Thyroid gland (tissue), 4 donors: ENCODE results near the gene DRP2.

Source experiments
- POLR2A ChIP-seq, 2 donors: fragments of 450-650 bp; IDR thresholded peaks; one replicate each; pipeline ENCODE4 v1.6.1; 2017; ENCODE audit warnings: antibody characterized with exemption in 2 of 2, mild to moderate bottlenecking in 2 of 2, moderate library complexity in 1 of 2
- TF ChIP-seq, protein P1 (sequence below), 6 experiments: fragments of 200-600 bp in 3 of 6; fragments of 450-650 bp in 3 of 6; sonication (generic) in 3 of 6; IDR thresholded peaks; one replicate each; pipeline ENCODE4 v1.5.1; 2016 to 2019; ENCODE audit warnings: antibody characterized with exemption in 6 of 6, mild to moderate bottlenecking in 2 of 6, inconsistent platforms in 1 of 6, moderate library complexity in 1 of 6

GRCh38 chrX:101190736-101191135 lies 28.9 kb upstream of the DRP2 start:
- TF ChIP-seq, protein P1, sequence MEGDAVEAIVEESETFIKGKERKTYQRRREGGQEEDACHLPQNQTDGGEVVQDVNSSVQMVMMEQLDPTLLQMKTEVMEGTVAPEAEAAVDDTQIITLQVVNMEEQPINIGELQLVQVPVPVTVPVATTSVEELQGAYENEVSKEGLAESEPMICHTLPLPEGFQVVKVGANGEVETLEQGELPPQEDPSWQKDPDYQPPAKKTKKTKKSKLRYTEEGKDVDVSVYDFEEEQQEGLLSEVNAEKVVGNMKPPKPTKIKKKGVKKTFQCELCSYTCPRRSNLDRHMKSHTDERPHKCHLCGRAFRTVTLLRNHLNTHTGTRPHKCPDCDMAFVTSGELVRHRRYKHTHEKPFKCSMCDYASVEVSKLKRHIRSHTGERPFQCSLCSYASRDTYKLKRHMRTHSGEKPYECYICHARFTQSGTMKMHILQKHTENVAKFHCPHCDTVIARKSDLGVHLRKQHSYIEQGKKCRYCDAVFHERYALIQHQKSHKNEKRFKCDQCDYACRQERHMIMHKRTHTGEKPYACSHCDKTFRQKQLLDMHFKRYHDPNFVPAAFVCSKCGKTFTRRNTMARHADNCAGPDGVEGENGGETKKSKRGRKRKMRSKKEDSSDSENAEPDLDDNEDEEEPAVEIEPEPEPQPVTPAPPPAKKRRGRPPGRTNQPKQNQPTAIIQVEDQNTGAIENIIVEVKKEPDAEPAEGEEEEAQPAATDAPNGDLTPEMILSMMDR (IDR thresholded peaks at IDR 0.05) = no peak
- TF ChIP-seq POLR2A (IDR thresholded peaks at IDR 0.05) = no peak
